HG02884 (cell line): ENCODE data around the gene CUL4B.
"Not testable (repeated sequence)": the region's sequence is repeated elsewhere in the genome, so short reads cannot be mapped to it uniquely, and the experiment has no call there.

Experiments
- ATAC-seq: cut with Tn5 transposase; IDR thresholded peaks from one replicate; pipeline ENCODE4 v1.9.1; 2021; ENCODE audit warnings: mild to moderate bottlenecking, moderate library complexity; ENCODE audit not compliant: unreplicated experiment

Gene CUL4B

DNA sequence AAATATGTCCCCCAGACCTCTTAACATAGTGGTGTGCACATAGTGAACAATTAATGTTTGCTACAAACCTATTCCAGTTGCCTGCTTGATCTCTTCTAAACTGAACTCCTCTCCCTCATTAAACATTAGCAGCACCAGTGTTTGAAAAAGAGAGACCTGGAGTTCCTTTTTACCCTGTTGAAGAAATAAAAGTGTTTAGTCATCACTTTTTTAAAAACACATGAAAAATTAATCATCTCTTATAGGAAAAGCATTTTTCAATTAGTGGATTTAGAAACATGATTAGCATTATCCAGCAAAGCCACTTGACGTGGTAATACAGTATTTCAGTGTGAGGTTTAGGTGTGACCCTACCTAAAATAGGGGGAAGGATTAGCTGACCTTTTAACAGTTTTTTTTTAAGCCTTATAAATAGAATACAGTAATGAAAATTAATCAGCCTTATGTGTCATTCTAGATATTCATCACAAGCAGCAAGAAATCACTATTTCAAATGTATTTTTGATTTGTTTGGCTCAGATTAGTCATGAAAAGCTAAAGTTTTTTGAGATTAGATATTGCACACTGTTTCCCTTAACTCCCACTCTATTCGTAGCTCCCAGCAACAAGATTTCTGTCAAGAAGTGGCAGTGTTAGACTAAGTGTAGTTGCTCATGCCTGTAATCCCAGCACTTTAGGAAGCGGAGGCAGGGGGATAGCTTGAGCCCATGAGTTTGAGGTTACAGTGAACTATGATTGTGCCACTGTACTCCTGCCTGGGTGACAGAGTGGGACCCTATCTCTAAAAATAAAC, 26.2 kb downstream of the CUL4B start:
- no peak for ATAC-seq

- no peak for ATAC-seq
These were observed 37.9 kb downstream of the CUL4B start for GRCh38 chrX:120522820-120523219.

GRCh38 chrX:120517936-120518335, 42.8 kb downstream of the CUL4B start:
- no peak for ATAC-seq

DNA sequence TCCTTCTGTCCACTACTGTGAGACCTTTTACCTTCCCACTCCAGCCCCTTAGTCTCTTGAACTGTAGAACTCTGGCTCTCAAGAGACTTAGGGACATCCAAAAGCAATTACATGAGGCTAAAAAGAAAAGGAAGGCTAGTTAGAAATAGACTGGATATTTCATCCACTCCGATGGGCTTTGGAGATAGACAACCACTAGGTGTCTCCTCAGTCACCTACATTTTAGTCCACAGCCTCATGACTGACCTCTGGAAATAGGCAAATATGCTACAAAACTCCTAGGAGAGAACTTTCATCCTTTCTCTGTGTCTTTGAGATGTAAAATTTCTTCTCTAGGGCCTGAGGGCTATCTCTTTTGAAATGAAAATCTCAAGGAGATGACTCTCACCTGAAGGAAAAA, 46.5 kb downstream of the CUL4B start:
- ATAC-seq = no peak

GRCh38 chrX:120512627-120513026, 48.1 kb downstream of the CUL4B start:
- no peak for ATAC-seq

- no peak for ATAC-seq
These were observed 48.5 kb downstream of the CUL4B start for GRCh38 chrX:120512222-120512621.

- no peak for ATAC-seq
These were observed 56.2 kb downstream of the CUL4B start for GRCh38 chrX:120504569-120504968.

DNA sequence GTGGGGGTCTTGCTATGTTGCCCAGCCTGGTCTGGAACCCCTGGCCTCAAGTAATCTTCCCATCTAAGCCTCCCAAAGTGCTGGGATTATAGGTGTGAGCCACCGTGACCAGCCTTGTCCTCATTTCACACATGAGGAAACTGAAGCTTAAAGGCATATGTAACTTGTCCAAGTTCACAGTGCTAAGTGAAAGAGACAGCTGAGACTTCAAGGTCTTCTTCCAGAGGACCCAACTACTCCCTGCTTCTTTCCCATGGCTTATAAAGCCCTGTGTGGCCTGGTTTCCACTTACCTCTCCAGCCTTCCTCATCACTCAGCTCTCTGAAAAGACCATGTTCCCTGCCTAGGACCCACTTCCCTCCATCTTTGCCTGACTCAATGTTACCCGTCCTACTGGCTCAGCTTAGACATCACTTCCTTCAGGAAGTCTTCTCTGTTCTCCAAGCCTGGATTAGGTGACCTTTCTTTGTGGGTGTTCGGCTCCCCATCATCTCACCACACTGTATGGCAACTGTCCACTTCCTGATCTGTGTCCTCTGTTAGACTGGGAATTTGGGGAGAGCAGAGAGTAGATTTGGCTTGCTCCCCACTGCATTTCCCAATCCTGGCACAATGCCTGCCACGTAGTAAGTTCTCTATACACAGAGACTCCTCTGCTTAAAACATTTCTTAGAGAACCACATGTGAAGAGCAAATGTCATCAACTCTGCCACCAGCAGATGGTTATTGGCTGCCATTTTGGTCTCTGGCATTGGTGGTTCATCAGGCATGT, 61.3 kb downstream of the CUL4B start:
- no peak for ATAC-seq

- not testable (repeated sequence) for ATAC-seq
These were observed 70.6 kb downstream of the CUL4B start for GRCh38 chrX:120490119-120490518.

- no peak for ATAC-seq
These were observed 74.0 kb downstream of the CUL4B start for GRCh38 chrX:120486786-120487185.

DNA sequence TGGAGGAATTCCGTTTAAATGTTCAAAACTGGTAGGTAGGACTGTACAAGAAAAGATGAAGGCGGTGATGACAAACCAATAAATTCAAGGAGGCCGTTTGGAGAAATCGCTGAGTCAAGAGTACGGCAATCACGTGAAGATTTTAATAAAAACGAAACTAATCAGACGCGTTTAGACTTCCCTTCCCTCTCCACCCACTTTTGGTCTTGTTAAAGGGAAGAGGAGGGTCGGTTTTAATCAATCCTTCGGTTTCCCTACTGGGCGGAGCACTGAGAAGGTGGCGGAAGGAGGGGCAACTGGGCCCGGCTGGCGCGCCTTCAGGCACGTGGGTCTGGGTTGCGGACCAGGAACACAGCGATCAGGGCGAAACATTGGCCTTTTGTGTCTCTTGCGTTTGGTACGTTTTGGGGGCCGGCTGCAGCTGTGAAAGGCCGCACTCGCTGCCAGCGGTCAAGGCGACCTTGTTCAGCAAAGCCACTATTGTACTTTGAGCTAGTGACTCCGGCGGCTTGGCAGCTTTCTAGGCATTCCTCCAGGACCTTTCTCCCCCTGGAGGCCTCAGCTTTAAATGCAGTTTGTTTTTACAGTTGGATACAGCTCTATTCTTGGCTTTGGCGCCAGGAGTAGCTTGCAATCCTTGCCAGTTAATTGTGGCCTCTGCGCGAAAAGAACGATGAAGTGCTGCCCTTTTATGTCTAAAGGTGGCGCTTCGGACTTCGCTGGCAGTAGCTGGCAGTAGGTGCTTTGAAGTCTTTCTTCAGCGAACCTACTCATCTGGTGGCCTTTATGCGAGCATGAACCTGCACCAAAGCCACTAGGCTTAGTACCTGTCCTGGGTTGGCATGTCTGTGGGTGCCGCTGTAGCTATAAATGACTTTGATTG, 74.9 kb downstream of the CUL4B start:
- peak; percentile 79 for ATAC-seq

- ATAC-seq = no peak
These were observed 75.5 kb downstream of the CUL4B start for GRCh38 chrX:120485315-120485637.

- ATAC-seq = no peak
These were observed 83.3 kb downstream of the CUL4B start for GRCh38 chrX:120477453-120477852.

DNA sequence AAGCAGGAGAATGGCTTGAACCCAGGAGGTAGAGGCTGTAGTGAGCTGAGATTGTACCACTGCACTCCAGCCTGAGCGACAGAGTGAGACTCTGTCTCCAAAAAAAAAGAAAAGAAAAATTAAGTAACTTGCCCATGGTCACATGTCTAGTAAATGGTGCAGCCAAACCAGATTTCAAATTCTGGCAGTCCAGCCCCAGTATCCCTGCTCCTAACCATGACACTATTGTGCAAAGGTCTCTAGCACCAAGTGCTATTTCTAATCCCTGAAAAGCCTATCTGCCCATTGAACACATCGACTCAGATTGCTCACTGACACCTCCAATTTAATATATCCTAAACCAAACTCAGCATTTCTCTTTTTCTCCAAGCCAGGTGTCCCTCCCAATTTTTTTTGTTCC, 84.0 kb downstream of the CUL4B start:
- ATAC-seq = no peak

DNA sequence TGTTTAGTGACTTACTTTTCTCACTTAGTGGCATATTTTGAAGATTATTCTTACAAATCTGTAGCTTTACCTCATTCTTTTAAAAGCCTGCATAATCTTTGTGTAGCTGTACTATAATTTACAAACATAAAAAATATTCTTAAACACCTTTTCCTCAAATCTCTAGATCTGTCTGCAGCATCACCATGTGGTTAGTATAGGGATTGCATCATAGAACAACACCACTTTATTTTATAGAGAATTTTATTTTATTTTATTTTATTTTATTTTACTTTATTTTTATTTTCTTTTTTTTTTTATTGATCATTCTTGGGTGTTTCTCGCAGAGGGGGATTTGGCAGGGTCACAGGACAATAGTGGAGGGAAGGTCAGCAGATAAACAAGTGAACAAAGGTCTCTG, 85.3 kb downstream of the CUL4B start:
- ATAC-seq = not testable (repeated sequence)
